ENCODE data around the gene CYP2A13.
A peak's percentile ranks its signal among the peaks of the same experiment; 100 is the strongest.
"Not testable (repeated sequence)": the region's sequence is repeated elsewhere in the genome, so short reads cannot be mapped to it uniquely, and the experiment has no call there.

CYP2A13 gene

DNA sequence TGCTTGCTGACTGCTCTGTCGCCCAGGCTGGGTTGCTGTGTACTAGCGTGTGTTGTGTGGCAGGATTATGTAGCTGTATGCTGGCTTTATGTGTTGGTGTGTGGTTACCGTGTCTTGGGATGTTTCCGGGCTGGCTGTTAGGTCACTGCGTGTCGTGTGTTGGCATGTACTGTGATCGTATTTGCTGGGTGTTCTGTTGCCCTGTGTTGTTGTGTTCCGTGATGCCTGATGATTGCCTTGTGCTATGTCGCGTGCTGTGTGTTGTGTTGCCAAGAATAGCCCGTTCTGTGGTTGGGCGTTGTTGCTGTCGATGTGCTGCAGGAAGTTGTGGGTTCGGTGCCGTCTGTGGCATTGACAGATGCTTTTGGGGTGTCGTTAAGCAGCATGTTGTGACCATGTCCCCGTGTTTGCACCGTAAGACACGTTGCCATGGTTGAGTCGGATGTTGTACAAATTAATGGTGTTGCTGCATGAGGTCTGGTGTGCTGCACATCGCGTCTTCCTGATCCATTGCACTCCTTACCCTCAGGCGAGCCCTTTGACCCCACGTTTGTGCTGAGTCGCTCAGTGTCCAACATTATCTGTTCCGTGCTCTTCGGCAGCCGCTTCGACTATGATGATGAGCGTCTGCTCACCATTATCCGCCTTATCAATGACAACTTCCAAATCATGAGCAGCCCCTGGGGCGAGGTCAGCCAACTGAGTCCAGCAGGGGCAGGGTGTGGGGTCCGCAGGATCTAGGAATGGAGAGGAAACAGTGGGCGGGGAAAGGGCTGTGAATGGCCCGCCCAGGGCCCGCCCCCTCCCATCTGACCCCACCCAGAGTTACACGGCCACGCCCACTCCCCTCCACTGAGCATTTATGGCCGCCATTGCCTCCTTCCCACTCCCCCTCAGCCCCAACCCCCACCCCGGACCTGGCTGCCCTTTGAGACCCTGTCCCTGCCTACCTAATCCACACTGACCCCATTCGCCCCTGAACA, 33.0 kb downstream of the CYP2A13 start:
- not testable (repeated sequence) for FAIRE-seq

DNA sequence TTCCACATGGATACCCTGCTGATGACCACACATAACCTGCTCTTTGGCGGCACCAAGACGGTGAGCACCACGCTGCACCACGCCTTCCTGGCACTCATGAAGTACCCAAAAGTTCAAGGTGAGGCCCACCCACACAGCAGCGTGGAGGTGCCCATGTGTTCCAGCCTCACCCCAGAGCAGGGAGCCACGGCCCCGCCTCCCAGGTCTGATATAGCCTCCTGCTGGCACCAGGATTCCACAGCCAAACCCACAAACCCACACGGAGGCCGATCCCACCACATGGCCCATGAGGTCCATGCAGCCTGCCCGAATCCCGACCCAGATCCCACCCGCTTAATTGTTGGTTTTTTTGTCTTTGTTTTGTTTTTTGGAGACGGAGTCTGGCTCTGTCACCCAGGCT, 34.6 kb downstream of the CYP2A13 start:
- FAIRE-seq, result not testable (repeated sequence)

DNA sequence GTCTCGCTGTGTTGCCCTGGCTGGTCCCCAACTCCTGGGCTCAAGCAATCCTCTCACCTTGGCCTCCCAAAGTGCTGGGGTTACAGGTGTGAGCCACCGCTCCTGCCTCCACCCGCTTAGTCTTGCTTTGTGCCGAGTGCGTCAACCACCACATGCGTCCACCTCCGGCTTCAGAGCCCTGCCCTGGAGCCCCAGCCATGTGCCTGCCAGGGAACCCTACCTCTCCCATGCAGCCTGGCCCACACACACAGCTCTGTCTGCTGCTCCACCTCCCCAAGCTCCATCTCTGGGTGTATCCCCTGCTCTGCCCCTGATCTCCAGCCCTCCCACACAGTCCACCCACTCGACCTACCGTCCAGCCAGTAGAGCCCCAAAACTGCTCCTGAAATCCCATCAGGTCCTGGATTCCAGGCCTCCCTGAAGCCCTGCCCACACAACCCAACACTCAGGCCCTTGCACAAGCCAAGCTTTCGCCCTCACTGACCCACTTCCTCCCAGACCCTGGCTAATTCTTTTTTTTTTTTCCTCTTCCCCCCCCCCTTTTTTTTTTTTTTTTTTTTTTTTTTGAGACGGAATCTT, 35.6 kb downstream of the CYP2A13 start:
- FAIRE-seq, result no peak

DNA sequence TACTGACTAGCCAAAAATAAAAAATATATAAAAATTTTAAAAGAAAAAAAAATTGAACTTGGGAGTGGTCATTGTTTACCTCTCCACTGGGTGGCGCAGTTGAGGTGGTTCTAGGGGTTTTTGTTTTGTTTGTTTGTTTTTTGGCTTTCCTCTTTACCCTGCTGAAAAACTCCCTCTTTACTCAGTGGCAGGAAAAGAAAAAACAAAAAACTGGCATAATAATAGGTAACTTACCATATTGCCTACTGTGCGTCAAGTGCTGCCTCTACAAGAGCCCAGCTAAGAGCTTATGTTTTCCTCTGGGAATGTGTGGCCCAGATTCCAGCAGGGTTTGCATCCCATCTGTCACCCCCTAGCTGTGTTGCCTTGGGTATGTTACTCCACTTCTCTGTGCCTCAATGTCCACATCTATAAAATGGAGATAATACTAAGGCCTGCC, 38.5 kb downstream of the CYP2A13 start:
- not testable (repeated sequence) for FAIRE-seq

DNA sequence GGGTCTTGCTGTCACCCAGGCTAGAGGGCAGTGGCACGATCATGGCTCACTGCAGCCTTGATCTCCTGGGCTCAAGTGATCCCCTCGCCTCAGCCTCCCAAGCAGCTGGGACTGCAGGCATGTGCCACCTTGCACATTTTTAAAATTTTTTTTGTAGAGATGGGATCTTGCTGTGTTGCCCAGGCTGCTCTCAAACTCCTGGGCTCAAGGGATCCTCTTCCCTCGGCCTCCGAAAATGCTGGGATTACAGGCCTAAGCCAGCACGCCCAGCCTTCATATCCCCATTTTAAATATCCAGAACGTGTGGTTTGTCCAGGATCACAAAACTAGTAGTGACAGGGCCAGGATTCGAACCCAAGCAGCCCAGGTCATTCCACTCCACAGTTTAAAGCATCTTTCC, 39.1 kb downstream of the CYP2A13 start:
- not testable (repeated sequence) for FAIRE-seq

DNA sequence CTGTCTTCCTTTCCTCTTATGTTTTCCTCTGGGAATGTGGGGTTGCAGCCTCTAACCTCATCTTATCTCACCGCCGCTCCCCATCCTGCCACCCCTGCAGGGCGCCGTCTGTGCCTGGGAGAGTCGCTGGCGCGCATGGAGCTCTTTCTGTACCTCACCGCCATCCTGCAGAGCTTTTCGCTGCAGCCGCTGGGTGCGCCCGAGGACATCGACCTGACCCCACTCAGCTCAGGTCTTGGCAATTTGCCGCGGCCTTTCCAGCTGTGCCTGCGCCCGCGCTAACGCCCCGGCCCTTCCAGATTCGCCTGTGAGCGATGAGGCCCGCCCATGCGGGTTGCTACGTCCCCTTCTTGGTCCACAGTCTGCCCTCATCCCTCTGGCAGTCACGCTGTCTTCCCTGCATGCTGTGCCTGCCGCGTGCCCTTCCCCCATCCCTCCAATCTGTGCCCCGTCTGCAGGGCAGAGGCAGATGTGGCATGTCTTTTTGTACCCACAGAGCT, 39.6 kb downstream of the CYP2A13 start:
- not testable (repeated sequence) for FAIRE-seq

DNA sequence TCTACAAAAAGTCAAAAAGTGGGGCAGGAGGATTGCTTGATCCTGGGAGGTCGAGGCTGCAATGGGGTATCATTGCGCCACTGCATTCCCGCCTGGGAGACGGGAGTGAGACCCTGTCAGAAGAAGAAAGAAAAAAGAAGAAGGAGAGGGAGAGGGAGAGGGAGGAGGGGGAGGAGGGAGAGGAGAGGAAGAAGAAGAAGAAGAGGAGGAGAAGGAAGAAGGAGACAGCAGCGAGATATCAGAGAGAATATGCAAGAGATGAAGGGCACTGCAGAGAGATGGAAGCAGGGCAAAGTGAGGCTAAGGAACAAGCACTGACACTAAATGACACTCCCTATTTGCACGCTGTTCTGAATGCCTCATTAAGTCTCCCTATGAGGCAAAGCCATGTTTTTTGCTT, 40.4 kb downstream of the CYP2A13 start:
- no peak for FAIRE-seq

DNA sequence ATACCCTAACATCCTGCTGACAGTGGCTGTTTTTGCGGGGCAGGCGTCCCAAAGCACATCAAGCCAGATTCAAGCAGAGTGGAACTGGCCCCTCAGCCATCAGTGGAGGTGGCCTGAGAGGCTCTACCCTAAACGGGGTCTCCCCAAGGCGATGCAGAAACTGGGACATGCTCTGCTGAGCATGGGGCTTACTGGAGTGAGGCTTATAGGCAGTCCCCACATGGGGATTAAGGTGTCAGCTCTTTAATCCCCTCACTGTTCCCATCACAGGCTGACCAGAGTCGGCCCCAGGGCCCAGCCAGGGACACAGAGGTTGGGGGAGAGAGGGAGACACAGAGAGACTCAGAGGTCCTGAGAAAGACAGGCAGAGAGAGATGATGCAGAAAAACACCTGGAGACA, 42.9 kb downstream of the CYP2A13 start:
- FAIRE-seq, result no peak

DNA sequence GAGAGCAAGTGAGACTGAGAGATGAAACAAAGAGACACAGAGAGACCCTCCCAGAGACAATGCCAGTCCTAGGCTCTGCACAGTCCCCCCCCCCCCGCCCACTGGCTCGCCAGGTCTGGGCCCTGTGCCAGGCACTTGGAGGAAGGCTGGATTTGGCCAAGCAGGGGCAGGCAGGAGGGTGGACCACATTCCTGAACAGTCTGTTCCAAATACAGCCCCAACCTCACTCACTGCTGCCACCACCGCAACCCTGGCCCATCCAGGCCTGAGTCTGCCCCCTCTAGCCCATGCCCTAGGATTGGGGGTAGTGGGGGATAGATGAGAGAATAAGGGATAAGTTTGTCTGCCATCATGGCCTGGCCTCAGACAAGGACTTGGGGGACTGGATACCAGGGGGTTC, 45.0 kb downstream of the CYP2A13 start:
- FAIRE-seq, result no peak

DNA sequence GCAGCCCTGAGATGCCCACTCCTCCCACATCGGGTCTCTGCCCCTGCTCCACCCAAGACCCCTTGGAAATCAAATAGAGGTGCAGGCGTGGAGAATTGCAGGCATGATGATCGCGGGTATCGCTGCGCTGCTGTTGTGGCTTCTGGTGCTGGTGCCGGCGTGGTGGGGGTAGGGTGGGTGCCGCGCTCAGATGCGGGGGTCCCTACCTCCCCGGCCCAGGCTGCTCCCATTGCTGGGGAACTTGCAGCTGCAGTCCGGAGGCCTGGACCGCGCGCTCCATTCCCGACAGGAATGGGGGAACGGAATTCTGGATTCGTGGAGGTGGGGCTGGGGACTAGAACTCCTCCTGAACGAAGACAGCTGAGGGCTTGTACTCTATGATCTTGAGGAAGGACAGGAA, 46.4 kb downstream of the CYP2A13 start:
- no peak for FAIRE-seq

DNA sequence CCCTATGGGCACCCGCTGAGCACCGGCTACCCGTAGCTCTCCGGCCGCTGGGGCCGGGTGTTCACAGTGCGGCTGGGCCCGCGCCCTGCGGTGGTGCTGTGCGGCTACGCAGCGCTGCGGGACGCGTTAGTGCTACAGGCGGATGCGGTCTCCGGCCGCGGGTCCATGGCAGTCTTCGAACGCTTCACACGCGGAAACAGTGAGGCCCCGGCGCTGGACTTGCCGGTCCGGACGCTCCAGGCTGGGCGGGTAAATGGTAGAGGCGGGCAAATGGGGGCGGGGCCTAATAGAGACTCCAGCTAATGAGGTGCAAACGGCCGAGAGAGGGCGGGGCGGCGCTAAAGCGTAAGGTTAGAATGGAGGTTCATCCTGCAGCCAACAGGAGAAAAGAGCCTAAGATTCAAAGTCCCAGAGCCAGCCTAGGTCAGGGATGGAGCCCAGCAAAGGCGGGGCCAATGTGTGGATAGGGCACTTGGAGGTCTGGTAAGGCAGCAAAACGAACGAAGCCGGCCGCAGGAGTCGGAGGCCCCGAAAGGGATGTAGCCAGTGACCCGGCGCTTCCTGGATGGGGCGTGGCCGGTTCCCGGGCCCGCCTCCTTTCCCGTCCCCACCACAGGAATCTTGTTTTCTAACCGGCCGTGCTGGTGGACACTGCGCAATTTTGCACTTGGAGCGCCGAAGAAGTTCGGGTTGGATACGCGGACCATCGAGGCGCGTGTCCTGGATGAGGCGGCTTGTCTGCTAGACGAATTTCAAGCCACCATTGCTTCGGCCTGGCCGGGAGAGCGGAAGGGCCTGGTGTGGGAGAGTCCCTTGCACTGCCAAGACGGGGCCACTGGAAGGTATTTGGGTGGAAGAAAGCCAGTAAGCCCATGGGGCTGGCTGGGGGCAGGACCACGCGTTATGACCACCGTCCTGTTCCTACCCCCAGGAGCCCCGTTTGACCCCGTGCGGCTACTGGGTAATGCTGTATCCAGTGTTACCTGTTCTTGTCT, 47.4 kb downstream of the CYP2A13 start:
- FAIRE-seq, result peak; percentile 94

DNA sequence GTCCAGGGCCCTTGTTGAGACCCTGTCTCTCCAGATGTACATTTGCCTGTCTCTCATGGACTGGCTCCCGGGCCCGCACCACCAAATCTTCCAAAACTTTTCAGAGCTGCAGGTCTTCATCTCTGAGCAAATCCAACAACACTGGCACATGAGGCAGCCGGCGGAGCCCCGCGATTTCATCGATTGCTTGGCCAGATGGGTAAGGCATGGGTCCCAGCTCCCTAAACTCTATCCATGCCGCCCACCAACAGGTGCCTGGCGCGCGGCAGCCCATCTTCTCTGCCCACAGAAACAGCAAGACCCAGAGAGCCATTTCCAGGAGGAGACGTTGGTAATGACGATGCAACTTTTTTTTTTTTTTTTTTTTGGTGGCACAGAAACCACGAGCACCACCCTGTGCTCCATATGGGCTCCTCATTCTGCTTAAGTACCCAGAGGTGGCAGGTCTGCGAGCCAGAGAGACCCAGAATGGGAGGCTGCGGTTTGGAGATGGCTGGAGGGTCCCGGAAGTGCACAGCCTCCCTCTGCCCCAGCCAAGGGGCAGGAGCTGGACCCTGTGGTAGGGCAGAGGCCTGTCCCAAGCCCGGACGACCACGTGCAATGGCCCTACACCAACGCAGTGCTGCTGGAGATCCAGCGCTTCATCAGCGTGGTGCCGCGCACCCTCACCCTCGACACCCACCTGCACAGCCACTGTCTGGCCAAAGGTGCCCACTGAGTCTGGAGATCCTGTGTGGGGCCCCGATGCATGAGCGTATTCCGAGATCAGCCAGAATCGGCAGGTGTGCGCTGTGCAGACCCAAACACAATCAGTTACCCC, 48.6 kb downstream of the CYP2A13 start:
- no peak for FAIRE-seq

DNA sequence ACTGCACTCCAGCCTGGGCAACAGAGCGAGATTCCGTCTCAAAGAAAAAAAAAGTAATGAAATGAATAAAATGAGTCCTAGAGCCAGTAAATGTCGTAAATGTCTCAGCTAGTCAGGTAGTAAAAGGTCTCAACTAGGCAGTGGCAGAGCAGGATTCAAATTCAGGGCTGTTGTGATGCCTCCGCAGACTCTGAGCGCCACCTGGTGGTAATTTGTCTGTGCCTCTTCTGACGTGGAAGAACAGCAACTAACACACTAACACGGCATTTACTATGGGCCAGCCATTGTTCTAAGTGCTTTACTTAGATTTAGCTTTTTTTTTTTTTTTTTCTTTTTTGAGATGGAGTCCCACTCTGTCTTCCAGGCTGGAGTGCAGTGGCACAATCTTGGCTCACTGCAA, 56.2 kb downstream of the CYP2A13 start:
- no peak for FAIRE-seq
